Right atrium auricular region (tissue), 2 donors: ENCODE results near the gene PRCP. TPM values are rescaled to one million over a fixed set of nuclear protein-coding genes. Genes with fewer than 3 reads are reported as not detected.

Source experiments
- DNase-seq: peaks from one replicate; pipeline ENCODE4 v3.0.0-alpha.2; 2019; ENCODE audit warnings: low spot score
- H3K27ac ChIP-seq, 2 donors: fragments of 200-600 bp; sonication (generic); 1 replicate in 1 of 2; 2 replicates in 1 of 2; pipeline ENCODE4 v1.5.1; 2016 to 2019
- H3K27me3 ChIP-seq, 2 donors: fragments of 200-600 bp; sonication (generic); one replicate each; pipeline versions ENCODE4 v1.5.1 to v1.6.0; 2017 to 2019
- H3K36me3 ChIP-seq: fragments of 200-600 bp; sonication (generic); one replicate; pipeline ENCODE4 v1.5.1; 2016
- H3K4me1 ChIP-seq, 2 donors: fragments of 200-600 bp; sonication (generic); one replicate each; pipeline versions ENCODE4 v1.5.1 to v1.6.0; 2017 to 2019
- H3K4me3 ChIP-seq, 2 donors: fragments of 200-600 bp; sonication (generic); 1 replicate in 1 of 2; 2 replicates in 1 of 2; pipeline ENCODE4 v1.5.1; 2017 to 2019; ENCODE audit warnings: mild to moderate bottlenecking in 1 of 2, moderate library complexity in 1 of 2
- H3K9me3 ChIP-seq, 2 donors: fragments of 200-600 bp; sonication (generic); one replicate each; pipeline ENCODE4 v1.5.1; 2019
- total RNA-seq, 2 donors: library from RNA; depleted of rRNA; stranded (reverse); fragments of >200 nt; gene quantifications; one replicate each; pipeline ENCODE4 v1.1.0, GENCODE V29; 2016
- TF ChIP-seq, protein P1 (sequence below), 2 donors: fragments of 200-600 bp; sonication (generic); IDR thresholded peaks; one replicate each; pipeline ENCODE4 v1.5.1; 2019; ENCODE audit warnings: antibody characterized with exemption in 2 of 2

PRCP gene
- total RNA-seq, 2 donors from 2014 or later = 52.5 to 60.1 TPM

DNA sequence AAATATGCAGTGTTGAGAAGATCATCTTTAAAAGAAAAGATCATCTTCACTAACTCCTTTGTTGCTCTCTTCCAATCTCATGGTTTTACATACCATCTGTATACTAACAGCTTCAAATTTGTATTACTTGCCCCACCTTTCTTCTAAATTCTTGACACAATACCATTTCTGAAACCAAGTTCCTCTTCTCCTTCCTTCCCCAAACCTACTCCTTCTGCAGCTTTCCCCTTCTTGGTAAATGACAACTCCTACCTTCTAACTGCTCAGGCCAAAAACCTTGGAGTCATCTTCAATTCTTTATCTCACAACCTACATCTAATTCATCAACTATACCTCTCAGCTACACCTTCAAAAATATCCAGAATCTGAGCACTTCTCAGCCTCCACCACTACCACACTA, 9.3 kb downstream of the PRCP start:
- H3K4me3 ChIP-seq = no peak overlapping the region
- peaks cover 0 to 21% of the 10 kb centered on the region in 2 donors for H3K4me1 ChIP-seq
- no peak overlapping the region for H3K27ac ChIP-seq
- DNase-seq = no peak
- TF ChIP-seq, protein P1, sequence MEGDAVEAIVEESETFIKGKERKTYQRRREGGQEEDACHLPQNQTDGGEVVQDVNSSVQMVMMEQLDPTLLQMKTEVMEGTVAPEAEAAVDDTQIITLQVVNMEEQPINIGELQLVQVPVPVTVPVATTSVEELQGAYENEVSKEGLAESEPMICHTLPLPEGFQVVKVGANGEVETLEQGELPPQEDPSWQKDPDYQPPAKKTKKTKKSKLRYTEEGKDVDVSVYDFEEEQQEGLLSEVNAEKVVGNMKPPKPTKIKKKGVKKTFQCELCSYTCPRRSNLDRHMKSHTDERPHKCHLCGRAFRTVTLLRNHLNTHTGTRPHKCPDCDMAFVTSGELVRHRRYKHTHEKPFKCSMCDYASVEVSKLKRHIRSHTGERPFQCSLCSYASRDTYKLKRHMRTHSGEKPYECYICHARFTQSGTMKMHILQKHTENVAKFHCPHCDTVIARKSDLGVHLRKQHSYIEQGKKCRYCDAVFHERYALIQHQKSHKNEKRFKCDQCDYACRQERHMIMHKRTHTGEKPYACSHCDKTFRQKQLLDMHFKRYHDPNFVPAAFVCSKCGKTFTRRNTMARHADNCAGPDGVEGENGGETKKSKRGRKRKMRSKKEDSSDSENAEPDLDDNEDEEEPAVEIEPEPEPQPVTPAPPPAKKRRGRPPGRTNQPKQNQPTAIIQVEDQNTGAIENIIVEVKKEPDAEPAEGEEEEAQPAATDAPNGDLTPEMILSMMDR (IDR thresholded peaks at IDR 0.05) = no peak
- H3K9me3 ChIP-seq = no peaks in the 10 kb centered on the region
- H3K27me3 ChIP-seq = no peaks in the 10 kb centered on the region
- no peaks in the 10 kb centered on the region for H3K36me3 ChIP-seq

DNA sequence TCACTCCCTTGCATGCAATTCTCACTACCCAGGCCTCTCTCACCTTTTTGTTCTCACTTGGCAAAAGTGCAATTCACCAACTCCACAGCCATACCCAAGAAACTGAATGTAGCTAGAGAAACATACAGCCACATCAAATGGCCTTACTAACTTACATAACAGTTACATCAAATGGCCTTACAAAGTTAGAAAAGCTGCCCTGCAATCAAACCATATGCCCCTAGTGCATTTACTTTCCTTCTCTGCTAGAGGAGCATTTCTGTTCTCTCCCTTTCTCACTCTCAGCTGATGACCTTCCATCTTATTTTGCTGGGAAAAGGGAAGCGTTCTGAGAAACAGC, 10.3 kb downstream of the PRCP start:
- no peak for DNase-seq
- Histone ChIP-seq H3K9me3 (no peaks in the 10 kb centered on the region), H3K27ac (no peak overlapping the region), H3K36me3 (no peaks in the 10 kb centered on the region), H3K4me3 (peak overlapping the region in 1 of 2 donors; percentile 5), H3K27me3 (no peaks in the 10 kb centered on the region), H3K4me1 (peaks cover 0 to 22% of the 10 kb centered on the region in 2 donors)
- TF ChIP-seq, protein P1 (IDR thresholded peaks at IDR 0.05) = no peak

DNA sequence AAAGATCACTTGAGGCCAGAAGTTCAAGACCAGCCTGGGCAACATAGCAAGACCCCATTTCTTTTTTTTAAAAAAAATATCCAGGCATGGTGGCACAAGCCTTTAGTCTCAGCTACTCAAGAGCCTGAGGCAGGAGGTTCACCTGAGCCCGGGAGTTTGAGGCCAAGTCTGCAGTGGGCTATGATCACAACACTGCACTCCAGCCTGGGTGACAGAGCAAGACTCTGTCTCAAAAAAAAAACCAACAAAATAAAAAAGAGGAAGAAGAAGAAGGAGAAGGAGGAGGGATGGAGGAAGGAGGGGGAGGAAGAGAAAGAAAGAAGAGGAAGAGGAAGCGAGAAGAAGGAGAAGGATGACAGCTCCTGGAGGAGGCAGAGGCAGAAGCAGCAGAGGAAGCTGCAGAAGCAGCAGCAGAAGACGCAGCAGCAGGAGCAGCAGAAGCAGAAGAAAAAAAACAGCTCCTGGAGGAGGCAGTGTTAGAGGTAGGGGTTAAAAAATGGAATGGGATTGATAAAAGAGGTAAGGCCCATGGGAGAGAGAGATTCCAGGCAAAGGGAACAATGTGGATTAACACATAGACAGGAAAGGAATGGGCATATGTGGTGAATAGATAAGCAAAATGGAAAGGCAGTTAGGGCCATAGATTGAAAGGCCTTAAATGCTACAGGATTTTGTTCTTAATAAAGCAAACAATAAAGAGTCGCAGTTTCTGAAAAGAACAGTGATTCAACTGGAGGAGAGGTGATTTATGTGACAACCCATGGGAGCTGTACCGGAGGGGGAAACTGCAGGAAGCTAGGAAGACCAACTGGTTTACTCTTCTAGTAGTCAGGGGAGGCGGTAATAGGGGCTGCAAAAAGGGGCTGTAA, 10.9 kb downstream of the PRCP start:
- no peaks in the 10 kb centered on the region for H3K27me3 ChIP-seq
- no peaks in the 10 kb centered on the region for H3K36me3 ChIP-seq
- H3K27ac ChIP-seq = no peak overlapping the region
- H3K4me1 ChIP-seq = peaks cover 0 to 28% of the 10 kb centered on the region in 2 donors
- TF ChIP-seq, protein P1 (IDR thresholded peaks at IDR 0.05) = no peak
- DNase-seq = no peak
- peak overlapping the region in 1 of 2 donors; percentile 5 for H3K4me3 ChIP-seq
- H3K9me3 ChIP-seq = no peaks in the 10 kb centered on the region

DNA sequence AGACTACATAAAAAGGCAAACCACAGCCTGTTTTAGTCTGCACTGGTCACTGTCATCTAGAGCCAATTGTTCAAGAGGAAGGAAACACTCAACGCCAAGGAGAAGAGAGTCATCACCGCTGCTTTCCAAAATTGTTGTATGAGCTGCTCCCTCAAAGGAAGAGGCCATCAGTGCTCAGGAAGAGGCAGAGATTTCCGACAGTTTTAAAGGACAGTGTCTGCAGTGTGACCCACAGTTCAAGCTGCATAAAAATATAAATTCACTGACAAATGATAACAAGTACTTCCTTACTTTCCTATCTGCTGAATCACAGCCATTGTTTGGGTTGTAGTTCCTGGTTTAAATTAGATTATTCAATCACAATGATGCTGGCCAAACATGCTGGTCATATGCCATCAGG, 16.4 kb downstream of the PRCP start:
- Histone ChIP-seq H3K4me3 (no peak overlapping the region), H3K27ac (peak overlapping the region in 1 of 2 donors; percentile 38)

DNA sequence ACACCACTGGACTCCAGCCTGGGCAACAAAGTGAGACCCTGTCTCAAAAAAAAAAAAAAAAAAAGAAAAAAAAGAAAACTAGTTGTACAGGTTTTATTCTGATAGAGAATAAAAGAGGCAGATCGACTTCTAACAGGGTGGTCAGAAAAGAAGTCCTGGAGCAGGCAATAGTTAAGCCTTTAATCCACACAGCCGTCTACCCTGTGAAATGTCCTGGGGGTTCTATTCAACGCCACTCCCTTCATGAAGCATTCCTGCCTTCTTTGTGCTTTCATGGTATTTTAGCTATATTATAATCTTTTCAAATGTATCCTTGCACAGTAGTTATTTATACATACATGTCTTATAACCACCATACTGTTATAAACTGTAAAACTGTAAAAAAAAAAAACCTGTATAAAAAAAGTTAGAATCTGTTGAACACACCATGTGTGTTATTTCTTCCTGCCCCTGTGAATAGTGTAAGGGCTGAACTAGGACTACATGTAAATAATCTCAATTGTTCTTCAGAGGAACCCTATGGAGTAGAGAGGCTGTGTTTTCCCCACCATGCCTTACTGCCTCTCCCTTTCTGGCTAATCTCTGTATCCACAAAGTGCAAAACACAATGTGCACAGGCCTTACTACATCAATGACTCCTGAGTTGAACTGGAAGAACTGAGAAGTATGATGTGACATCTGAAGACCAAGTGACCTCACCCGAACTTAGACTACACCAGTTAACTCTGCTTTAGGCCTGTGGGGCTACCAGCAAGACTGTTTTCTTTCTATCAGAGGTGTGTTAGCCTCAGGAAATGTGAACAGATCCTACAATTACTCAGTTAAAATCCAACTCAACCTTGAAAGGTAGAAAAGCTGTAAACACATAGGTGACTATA, 25.3 kb downstream of the PRCP start:
- Histone ChIP-seq H3K27ac (no peak overlapping the region), H3K36me3 (no peaks in the 10 kb centered on the region), H3K4me1 (peaks cover 0 to 13% of the 10 kb centered on the region in 2 donors), H3K9me3 (no peaks in the 10 kb centered on the region), H3K4me3 (no peak overlapping the region), H3K27me3 (no peaks in the 10 kb centered on the region)
- TF ChIP-seq, protein P1 (IDR thresholded peaks at IDR 0.05) = no peak
- DNase-seq = no peak

More for the DNA sequence above, 16.4 kb downstream of the PRCP start:
- no peak for DNase-seq
- TF ChIP-seq, protein P1 (IDR thresholded peaks at IDR 0.05) = no peak
- Histone ChIP-seq H3K27me3 (no peaks in the 10 kb centered on the region), H3K4me1 (peaks cover 0 to 24% of the 10 kb centered on the region in 2 donors), H3K9me3 (no peaks in the 10 kb centered on the region), H3K36me3 (no peaks in the 10 kb centered on the region)
